Sigmoid colon (tissue), 4 donors: ENCODE results near the gene RCL1.

Experiments
- CTCF ChIP-seq, 4 experiments: fragments of 450-650 bp in 3 of 4; fragments of 200-600 bp in 1 of 4; IDR thresholded peaks; one replicate each; pipeline ENCODE4 v1.5.1; 2016 to 2019; ENCODE audit warnings: antibody characterized with exemption in 4 of 4, mild to moderate bottlenecking in 3 of 4, moderate library complexity in 2 of 4
- EP300 ChIP-seq, 4 donors: sonication (generic); formaldehyde crosslinking; IDR thresholded peaks; one replicate each; pipeline ENCODE4 v1.6.1; 2017; ENCODE audit warnings: antibody characterized with exemption in 4 of 4
- POLR2A ChIP-seq, 2 donors: fragments of 450-650 bp; IDR thresholded peaks; one replicate each; pipeline ENCODE4 v1.6.1; 2016; ENCODE audit warnings: antibody characterized with exemption in 2 of 2, mild to moderate bottlenecking in 2 of 2, moderate library complexity in 2 of 2

- TF ChIP-seq CTCF (IDR thresholded peaks at IDR 0.05) (no peak), POLR2A (IDR thresholded peaks at IDR 0.05) (no peak), EP300 (IDR thresholded peaks at IDR 0.05) (no peak)
These were observed 98.2 kb downstream of the RCL1 start for GRCh38 chr9:4890929-4891328.
